Endothelial cell of umbilical vein (primary cell): ENCODE results near the gene KSR1. TPM values are rescaled to one million over a fixed set of nuclear protein-coding genes. Genes with fewer than 3 reads are reported as not detected.
"Not testable (repeated sequence)": the region's sequence is repeated elsewhere in the genome, so short reads cannot be mapped to it uniquely, and the experiment has no call there.

ENCODE experiments used
- BruUV-seq: library from RNA; stranded (reverse); fragments of 400-500 nt; replicated peaks from 2 replicates; lab custom pipeline; 2021; lab: Mats Ljungman, UMichigan
- CTCF ChIA-PET: fragments of 300-600, 350-600 bp; sonication (Branson Sonifier 250); formaldehyde crosslinking; loops from one replicate; lab custom pipeline; 2021; ENCODE audit warnings: antibody characterized with exemption, inconsistent platforms; lab: Charles Lee
- POLR2A ChIA-PET: fragments of 300-600, 350-600 bp; sonication (Branson Sonifier 250); formaldehyde crosslinking; loops from one replicate; lab custom pipeline; 2021; ENCODE audit warnings: antibody characterized with exemption, inconsistent platforms; lab: Charles Lee
- DNase-seq: peaks from one replicate; pipeline ENCODE4 v3.0.0-alpha.2; 2011; ENCODE audit warnings: low read depth, low spot score
- FAIRE-seq: peaks from 2 replicates; lab custom pipeline; 2011; peaks lifted over from hg19 to GRCh38; lab: Jason Lieb, UNC
- H2AFZ ChIP-seq: 2 replicates; pipeline ENCODE4 v1.6.0; 2012; ENCODE audit warnings: low read depth, low read length, control low read depth, inconsistent platforms
- H3K27ac ChIP-seq: 2 replicates; pipeline ENCODE4 v1.5.1; 2011; ENCODE audit warnings: low read depth, mild to moderate bottlenecking, control low read depth, low read length, moderate library complexity; ENCODE audit not compliant: insufficient read depth
- H3K27me3 ChIP-seq, 2 experiments: 2 replicates each; pipeline versions ENCODE4 v1.6.0 to v1.6.1; 2011; ENCODE audit warnings: low read length in 2 of 2, mixed read lengths in 1 of 2; ENCODE audit not compliant: control insufficient read depth in 2 of 2, insufficient read depth in 2 of 2
- H3K36me3 ChIP-seq, 2 experiments: 2 replicates in 1 of 2; 3 replicates in 1 of 2; pipeline ENCODE4 v1.5.1; 2011; ENCODE audit warnings: low read length in 2 of 2, mild to moderate bottlenecking in 1 of 2, moderate library complexity in 1 of 2; ENCODE audit not compliant: control insufficient read depth in 2 of 2, insufficient read depth in 2 of 2; ENCODE audit errors: extremely low read depth in 1 of 2
- H3K4me1 ChIP-seq: 3 replicates; pipeline ENCODE4 v1.5.1; 2011; ENCODE audit warnings: mild to moderate bottlenecking, low read length; ENCODE audit not compliant: control insufficient read depth, insufficient read depth; ENCODE audit errors: extremely low read depth
- H3K4me2 ChIP-seq: 2 replicates; pipeline ENCODE4 v1.6.1; 2011; ENCODE audit warnings: low read length, control low read depth, mixed read lengths; ENCODE audit not compliant: insufficient read depth
- H3K4me3 ChIP-seq, 3 experiments: fragments of 200-600 bp in 1 of 3; sonication (generic), shearing (Covaris generic) in 1 of 3; replicated peaks in 1 of 3; 2 replicates each; pipeline ENCODE4 v1.5.1; 2011 to 2016; ENCODE audit warnings: control low read depth in 3 of 3, low read length in 3 of 3, mild to moderate bottlenecking in 2 of 3, inconsistent platforms in 1 of 3, low read depth in 1 of 3, moderate library complexity in 1 of 3; ENCODE audit not compliant: insufficient read depth in 1 of 3
- H3K79me2 ChIP-seq: 2 replicates; pipeline ENCODE4 v1.6.0; 2012; ENCODE audit warnings: low read length, inconsistent platforms; ENCODE audit not compliant: control insufficient read depth, insufficient read depth
- H3K9ac ChIP-seq: replicated peaks from 2 replicates; pipeline ENCODE3; 2011; ENCODE audit warnings: low read length, control low read depth; ENCODE audit not compliant: insufficient read depth; ENCODE audit errors: extremely low read depth
- H3K9me1 ChIP-seq: replicated peaks from 3 replicates; pipeline ENCODE4 v1.6.0; 2011; ENCODE audit warnings: mild to moderate bottlenecking, low read length; ENCODE audit not compliant: control insufficient read depth, insufficient read depth; ENCODE audit errors: extremely low read depth
- H3K9me3 ChIP-seq: replicated peaks from 2 replicates; pipeline ENCODE4 v1.5.1; 2012; ENCODE audit warnings: low read length, inconsistent platforms; ENCODE audit not compliant: control insufficient read depth, insufficient read depth
- H4K20me1 ChIP-seq: replicated peaks from 2 replicates; pipeline ENCODE3; 2011; ENCODE audit warnings: mild to moderate bottlenecking, low read length; ENCODE audit not compliant: control insufficient read depth, insufficient read depth; ENCODE audit errors: extremely low read depth
- EZH2 ChIP-seq: IDR thresholded peaks from 2 replicates; pipeline ENCODE4 v1.6.1; 2012; ENCODE audit warnings: borderline replicate concordance, low read depth, mild to moderate bottlenecking, moderate library complexity, low read length, inconsistent platforms; ENCODE audit not compliant: severe bottlenecking
- FOS ChIP-seq: IDR thresholded peaks from 2 replicates; pipeline ENCODE4 v1.6.1; 2011; ENCODE audit warnings: mild to moderate bottlenecking, low read length, moderate library complexity, borderline replicate concordance; ENCODE audit not compliant: insufficient read depth
- GATA2 ChIP-seq: IDR thresholded peaks from 2 replicates; pipeline ENCODE4 v1.7.0; 2011; ENCODE audit warnings: low read depth, mild to moderate bottlenecking, moderate library complexity, mixed read lengths, low read length; ENCODE audit not compliant: insufficient read length, insufficient read depth
- JUN ChIP-seq: IDR thresholded peaks from 2 replicates; pipeline ENCODE4 v1.6.1; 2011; ENCODE audit warnings: borderline replicate concordance, low read depth; ENCODE audit not compliant: insufficient read length, insufficient read depth
- MYC ChIP-seq: IDR thresholded peaks from one replicate; pipeline ENCODE4 v1.6.1; 2011; ENCODE audit warnings: mild to moderate bottlenecking, low read depth, low read length
- POLR2A ChIP-seq: IDR thresholded peaks from 2 replicates; pipeline ENCODE4 v1.6.1; 2012; ENCODE audit warnings: low read depth, mild to moderate bottlenecking, control low read depth, low read length
- POLR2AphosphoS5 ChIP-seq: IDR thresholded peaks from 2 replicates; pipeline ENCODE4 v1.6.1; 2012; ENCODE audit warnings: low read depth, mild to moderate bottlenecking, control low read depth, low read length, moderate library complexity; ENCODE audit not compliant: insufficient read depth
- dilution Hi-C: fragments of 300-500 bp; cut with MboI; formaldehyde crosslinking; loops from one replicate; pipeline ENCODE4 v1.15.0; 2019; ENCODE audit warnings: low sequenced_read_pairs; ENCODE audit not compliant: extremely low pct_ligation_motif_present
- intact Hi-C: fragments of 100-400 bp; cut with micrococcal nuclease; formaldehyde crosslinking; loops from one replicate; pipeline ENCODE4 v1.10.0; 2022
- polyA plus RNA-seq, 4 experiments: library from polyadenylated mRNA; depleted of rRNA in 3 of 4; stranded (reverse) in 3 of 4; unstranded in 1 of 4; fragments of >200 nt; gene quantifications; 2 replicates each; pipeline versions ENCODE4 v1.2.1 to v1.2.3, GENCODE V29; 2011 to 2012; ENCODE audit warnings: missing spikeins in 1 of 4
- total RNA-seq: library from RNA; stranded (reverse); gene quantifications from 2 replicates; pipeline ENCODE4 v1.2.3, GENCODE V29; 2021
- TF ChIP-seq, protein P1 (sequence below): IDR thresholded peaks from 2 replicates; pipeline ENCODE4 v1.6.1; 2011; ENCODE audit not compliant: insufficient read depth, insufficient read length
- TF ChIP-seq, protein P2 (sequence below), 2 donors: IDR thresholded peaks; 1 replicate in 1 of 2; 2 replicates in 1 of 2; pipeline ENCODE4 v1.5.1; 2011; ENCODE audit warnings: low read length in 2 of 2, mild to moderate bottlenecking in 2 of 2, moderate library complexity in 2 of 2, control low read depth in 1 of 2, inconsistent platforms in 1 of 2, low read depth in 1 of 2; ENCODE audit not compliant: insufficient read depth in 1 of 2; ENCODE audit errors: extremely low read depth in 1 of 2

Gene KSR1
- total and polyA plus RNA-seq, 2 donors (not counting 3 experiments of a cell fraction or from before 2014, with no cell fraction given) = 35.4 to 80.2 TPM

- Histone ChIP-seq H3K9ac (no peak overlapping the region), H2AFZ (no peak overlapping the region), H3K4me2 (no peak overlapping the region), H4K20me1 (no peaks in the 10 kb centered on the region), H3K4me3 (no peak overlapping the region), H3K27me3 (no peaks in the 10 kb centered on the region), H3K36me3 (no peaks in the 10 kb centered on the region), H3K9me1 (no peaks in the 10 kb centered on the region), H3K4me1 (no peaks in the 10 kb centered on the region), H3K9me3 (no peaks in the 10 kb centered on the region), H3K27ac (no peak overlapping the region), H3K79me2 (no peaks in the 10 kb centered on the region)
- FAIRE-seq (no peak), DNase-seq (no peak)
- dilution Hi-C loops (no loop called here), intact Hi-C loops (no loop called here)
- ChIA-PET POLR2A (no interaction called here), CTCF (no interaction called here)
- TF ChIP-seq POLR2A = no peak
- TF ChIP-seq MYC = no peak
- no peak for TF ChIP-seq JUN
- no peak for TF ChIP-seq EZH2
- no peak for TF ChIP-seq GATA2
- TF ChIP-seq, protein P1, sequence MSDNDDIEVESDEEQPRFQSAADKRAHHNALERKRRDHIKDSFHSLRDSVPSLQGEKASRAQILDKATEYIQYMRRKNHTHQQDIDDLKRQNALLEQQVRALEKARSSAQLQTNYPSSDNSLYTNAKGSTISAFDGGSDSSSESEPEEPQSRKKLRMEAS = no peak
- TF ChIP-seq FOS = no peak
- TF ChIP-seq, protein P2, sequence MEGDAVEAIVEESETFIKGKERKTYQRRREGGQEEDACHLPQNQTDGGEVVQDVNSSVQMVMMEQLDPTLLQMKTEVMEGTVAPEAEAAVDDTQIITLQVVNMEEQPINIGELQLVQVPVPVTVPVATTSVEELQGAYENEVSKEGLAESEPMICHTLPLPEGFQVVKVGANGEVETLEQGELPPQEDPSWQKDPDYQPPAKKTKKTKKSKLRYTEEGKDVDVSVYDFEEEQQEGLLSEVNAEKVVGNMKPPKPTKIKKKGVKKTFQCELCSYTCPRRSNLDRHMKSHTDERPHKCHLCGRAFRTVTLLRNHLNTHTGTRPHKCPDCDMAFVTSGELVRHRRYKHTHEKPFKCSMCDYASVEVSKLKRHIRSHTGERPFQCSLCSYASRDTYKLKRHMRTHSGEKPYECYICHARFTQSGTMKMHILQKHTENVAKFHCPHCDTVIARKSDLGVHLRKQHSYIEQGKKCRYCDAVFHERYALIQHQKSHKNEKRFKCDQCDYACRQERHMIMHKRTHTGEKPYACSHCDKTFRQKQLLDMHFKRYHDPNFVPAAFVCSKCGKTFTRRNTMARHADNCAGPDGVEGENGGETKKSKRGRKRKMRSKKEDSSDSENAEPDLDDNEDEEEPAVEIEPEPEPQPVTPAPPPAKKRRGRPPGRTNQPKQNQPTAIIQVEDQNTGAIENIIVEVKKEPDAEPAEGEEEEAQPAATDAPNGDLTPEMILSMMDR (IDR thresholded peaks at IDR 0.05; ENCODE audit: extremely low read depth in 1 of 2, insufficient read depth in 1 of 2, low read depth in 1 of 2, low read length in 2 of 2) = no peak
- TF ChIP-seq POLR2AphosphoS5 = no peak
- no TSS peak for BruUV-seq
Measured at GRCh38 chr17:27671591-27671910, 215.3 kb downstream of the KSR1 start.

- FAIRE-seq, DNase-seq, H3K4me1 ChIP-seq, intact Hi-C loops, H3K27me3 ChIP-seq, H3K9ac ChIP-seq, CTCF ChIA-PET, H4K20me1 ChIP-seq, H3K27ac ChIP-seq, H3K4me2 ChIP-seq, BruUV-seq, H3K9me1 ChIP-seq, H3K4me3 ChIP-seq, POLR2A ChIA-PET, H3K36me3 ChIP-seq, H2AFZ ChIP-seq, H3K79me2 ChIP-seq, dilution Hi-C loops, H3K9me3 ChIP-seq: not testable (repeated sequence)
Measured at GRCh38 chr17:27671977-27672480, 215.8 kb downstream of the KSR1 start.
